D721Med (cell line): ENCODE data around the gene RPS18.
"Not testable (repeated sequence)": the region's sequence is repeated elsewhere in the genome, so short reads cannot be mapped to it uniquely, and the experiment has no call there.

Experiments
- DNase-seq: peaks from one replicate; pipeline ENCODE4 v3.0.0; 2011; ENCODE audit warnings: low spot score; ENCODE audit not compliant: insufficient read length
- FAIRE-seq: peaks from 2 replicates; lab custom pipeline; 2011; peaks lifted over from hg19 to GRCh38; lab: Jason Lieb, UNC
- TF ChIP-seq, protein P1 (sequence below): IDR thresholded peaks from 2 replicates; pipeline ENCODE4 v1.5.1; 2012; ENCODE audit warnings: mild to moderate bottlenecking, control low read depth; ENCODE audit not compliant: insufficient read depth; ENCODE audit errors: missing control alignments

The RPS18 gene

DNA sequence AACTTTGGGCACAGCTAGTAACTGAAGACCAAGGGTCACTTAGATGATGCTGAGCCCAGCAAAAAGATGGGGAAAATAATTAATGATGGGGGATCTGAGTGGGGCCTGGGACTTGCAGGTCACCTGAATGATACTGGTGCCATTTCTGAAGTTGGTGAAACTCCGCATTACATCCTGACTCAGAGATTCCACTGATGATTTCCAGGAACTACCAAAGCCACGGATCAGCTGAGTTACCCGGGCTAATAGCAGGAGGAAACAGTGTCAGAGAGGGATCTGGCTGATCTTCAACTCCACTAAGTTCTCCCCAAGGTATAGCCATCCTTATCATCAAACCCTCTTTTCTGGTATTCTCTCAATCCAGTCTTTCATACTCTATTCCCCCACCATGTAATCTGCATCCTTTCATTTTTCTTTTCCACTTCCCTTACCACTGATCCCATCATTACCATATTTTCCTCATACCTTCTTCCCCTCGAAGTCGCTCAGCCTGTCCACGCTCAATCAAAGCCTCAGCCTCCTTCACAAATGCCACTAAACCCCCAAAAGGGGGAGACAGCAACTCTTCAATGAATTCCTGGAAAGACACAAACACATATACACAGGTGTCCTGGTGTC is 20.4 kb upstream of the RPS18 start:
- DNase-seq (no peak), FAIRE-seq (no peak)
- TF ChIP-seq, protein P1, sequence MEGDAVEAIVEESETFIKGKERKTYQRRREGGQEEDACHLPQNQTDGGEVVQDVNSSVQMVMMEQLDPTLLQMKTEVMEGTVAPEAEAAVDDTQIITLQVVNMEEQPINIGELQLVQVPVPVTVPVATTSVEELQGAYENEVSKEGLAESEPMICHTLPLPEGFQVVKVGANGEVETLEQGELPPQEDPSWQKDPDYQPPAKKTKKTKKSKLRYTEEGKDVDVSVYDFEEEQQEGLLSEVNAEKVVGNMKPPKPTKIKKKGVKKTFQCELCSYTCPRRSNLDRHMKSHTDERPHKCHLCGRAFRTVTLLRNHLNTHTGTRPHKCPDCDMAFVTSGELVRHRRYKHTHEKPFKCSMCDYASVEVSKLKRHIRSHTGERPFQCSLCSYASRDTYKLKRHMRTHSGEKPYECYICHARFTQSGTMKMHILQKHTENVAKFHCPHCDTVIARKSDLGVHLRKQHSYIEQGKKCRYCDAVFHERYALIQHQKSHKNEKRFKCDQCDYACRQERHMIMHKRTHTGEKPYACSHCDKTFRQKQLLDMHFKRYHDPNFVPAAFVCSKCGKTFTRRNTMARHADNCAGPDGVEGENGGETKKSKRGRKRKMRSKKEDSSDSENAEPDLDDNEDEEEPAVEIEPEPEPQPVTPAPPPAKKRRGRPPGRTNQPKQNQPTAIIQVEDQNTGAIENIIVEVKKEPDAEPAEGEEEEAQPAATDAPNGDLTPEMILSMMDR: no peak

DNA sequence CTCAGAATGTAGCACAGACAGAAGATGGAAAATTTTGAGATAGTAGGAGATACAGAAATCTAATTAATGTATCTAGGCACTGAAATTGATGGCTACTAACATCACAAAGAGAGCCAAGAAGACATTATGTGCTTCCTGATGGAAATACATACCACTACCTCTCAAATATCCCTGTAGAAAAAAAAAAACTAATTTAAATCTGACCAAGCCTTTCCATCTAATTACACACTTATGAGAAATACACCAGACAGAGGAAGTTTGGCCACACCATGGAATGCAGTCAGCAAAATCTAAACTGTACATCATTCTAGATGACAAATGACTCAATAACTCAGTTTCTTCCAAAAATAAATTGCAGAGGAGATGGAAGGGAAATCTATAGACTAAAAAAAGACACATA is 19.1 kb upstream of the RPS18 start:
- TF ChIP-seq, protein P1: no peak
- FAIRE-seq (no peak), DNase-seq (no peak)

DNA sequence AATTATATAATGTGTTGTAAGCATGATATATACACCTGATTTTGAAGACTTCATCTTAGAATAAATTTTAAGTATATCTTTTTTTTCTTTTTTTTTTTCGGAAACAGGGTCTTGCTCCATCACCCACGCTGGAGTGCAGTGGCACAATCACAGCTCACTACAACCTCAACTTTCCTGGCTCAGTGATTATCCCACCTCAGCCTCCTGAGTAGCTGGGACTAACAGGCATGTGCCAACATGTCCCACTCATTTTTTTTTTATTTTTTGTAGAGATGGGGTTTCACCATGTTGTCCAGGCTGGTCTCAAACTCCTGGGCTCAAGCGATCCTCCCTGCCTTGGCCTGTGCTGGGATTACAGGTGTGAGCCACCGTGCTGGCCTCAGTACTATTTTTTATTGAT is 17.3 kb upstream of the RPS18 start:
- DNase-seq (no peak), FAIRE-seq (no peak)
- TF ChIP-seq, protein P1: no peak

DNA sequence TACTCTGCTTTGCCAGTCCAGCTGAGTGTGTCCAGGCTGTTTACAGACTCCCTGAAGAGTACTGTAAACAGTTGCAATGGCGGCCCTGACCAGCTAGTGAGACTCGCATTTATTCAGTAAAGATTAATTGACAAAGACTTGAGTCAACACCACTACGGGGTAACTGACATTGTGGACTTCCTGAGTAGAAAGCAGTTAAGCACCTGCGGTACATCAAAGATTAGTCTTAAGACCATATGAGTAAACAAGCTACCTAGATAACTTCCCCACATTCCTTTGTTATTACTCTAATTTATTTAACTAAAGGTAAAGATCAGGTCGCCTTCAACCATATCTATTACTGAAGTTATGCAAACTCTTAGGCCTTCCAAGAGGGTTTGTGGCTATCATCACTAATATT is 12.8 kb upstream of the RPS18 start:
- DNase-seq (no peak), FAIRE-seq (no peak)

DNA sequence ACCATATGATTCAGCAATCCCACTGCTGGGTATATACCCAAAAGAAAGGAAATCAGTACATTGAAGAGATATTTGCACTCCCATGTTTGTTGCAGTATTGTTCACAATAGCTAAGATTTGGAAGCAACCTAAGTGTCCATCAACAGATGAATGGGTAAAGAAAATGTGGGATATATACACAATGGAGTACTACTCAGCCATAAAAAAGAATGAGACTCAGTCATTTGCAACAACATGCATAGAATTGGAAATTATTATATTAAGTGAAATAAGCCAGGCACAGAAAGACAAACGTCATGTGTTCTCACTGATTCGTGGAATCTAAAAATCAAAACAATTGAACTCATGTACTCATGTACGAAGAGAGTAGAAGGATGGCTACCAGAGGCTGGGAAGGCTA is 9.4 kb upstream of the RPS18 start:
- not testable (repeated sequence) for FAIRE-seq, DNase-seq

More for the DNA sequence above, 12.8 kb upstream of the RPS18 start:
- TF ChIP-seq, protein P1: no peak

DNA sequence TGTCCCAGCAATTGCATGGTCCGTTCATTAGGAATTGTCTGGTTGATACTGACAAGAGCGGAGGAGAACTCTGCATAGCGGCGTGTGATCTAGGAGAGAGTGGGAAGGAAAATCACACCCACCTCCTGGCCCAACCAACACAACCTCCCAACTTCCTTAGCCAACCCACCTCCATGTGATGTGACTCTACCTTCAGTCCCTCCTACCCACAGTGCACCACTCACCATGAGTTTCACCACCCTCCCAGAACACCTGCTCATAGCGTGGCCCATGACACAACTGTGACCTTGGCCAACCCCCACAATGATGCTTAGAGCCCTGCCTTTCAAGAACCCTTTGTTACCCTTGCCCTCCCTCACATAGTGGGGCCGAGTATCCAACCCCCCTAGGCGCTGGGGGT is 7.9 kb upstream of the RPS18 start:
- FAIRE-seq (no peak), DNase-seq (no peak)
- TF ChIP-seq, protein P1: no peak

DNA sequence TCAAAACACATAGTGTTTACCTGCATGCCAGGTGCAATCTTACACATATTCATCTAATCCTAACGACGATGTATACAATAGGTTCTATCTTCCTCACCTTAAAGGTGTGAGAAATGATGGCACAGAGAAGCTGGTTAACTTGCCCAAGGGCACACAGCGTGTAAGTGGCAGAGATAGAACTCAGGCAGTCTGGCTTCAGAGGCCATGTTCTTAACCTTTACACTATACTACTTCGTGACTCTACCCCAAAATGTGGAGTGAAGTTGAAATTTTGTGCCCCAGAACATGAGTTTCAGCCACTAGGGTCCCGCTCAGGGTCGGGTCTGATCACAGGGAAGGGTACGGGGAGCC is 783 bp upstream of the RPS18 start:
- DNase-seq: no peak
- TF ChIP-seq, protein P1: no peak
- FAIRE-seq: no peak
